NCI-H748 (cell line): Measurements from ENCODE around the gene TMEM209.
A peak's percentile ranks its signal among the peaks of the same experiment; 100 is the strongest.
"Not testable (repeated sequence)": the region's sequence is repeated elsewhere in the genome, so short reads cannot be mapped to it uniquely, and the experiment has no call there.

Source experiments
- DNase-seq: peaks from one replicate; lab custom pipeline; 2025; ENCODE audit not compliant: unreplicated experiment; lab: John Stamatoyannopoulos, UW

Gene TMEM209

DNA sequence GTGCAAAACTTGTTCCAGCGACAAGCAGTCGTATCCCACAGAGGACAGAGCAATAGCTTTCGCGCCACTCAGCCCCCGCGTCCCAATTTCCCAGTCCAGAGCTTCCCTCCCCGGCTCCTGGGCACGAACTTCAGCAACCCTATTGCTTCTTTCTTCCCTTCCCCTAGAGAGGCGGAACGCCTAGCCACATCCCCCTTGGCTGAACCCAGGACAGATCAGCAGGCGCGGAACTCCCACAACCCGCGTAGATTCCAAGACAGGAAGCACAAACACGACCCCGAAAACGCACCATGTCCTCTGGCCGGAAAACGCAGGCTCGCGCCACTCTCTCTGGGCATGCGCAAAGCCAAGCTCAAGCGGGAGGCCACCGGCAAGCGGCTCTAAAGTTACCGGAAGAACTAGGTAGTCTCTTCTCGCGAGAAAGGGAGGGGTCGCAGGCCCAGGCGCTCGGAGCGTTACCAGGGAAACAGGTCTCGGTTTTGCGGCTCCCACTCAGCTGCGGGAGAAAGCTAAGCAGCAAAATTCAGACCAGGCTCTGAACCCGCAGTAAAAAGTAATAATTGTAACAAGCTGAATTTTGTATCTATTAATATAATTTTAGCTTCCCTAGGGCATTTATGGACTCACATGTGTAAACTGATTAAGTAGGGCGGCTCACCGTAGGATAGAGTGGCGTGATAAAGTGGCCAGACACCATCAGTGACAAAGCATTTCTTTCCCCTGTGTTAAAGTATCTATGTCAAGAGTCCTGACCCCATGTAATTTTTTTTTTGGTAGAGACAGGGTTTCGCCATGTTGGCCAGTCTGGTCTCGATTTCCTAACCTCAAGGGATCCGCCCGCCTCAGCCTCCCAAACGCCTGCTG, at the start of gene TMEM209:
TMEM209 (minus strand) TSS at position 323 of the 864 bp plus-strand sequence; CDS start at position 292, 31 bp downstream.
- DNase-seq = peak; percentile 99

DNA sequence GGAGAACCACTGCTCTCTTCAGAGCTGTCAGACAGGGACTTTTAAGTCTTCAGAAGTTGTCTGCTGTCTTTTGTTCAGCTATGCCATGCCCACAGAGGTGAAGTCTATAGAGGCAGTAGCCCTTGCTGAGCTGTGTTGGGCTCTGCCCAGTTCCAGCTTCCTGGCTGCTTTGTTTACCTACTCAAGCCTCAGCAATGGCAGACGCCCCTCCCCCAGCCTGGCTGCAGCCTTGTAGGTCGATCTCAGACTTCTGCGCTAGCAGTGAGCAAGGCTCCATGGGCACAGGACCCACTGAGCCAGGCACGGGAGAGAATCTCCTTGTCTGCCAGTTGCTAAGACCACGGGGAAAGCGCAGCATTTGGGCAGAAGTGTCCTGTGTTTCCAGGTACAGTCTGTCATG, 49.3 kb upstream of the TMEM209 start:
- peak; percentile 14 for DNase-seq

DNA sequence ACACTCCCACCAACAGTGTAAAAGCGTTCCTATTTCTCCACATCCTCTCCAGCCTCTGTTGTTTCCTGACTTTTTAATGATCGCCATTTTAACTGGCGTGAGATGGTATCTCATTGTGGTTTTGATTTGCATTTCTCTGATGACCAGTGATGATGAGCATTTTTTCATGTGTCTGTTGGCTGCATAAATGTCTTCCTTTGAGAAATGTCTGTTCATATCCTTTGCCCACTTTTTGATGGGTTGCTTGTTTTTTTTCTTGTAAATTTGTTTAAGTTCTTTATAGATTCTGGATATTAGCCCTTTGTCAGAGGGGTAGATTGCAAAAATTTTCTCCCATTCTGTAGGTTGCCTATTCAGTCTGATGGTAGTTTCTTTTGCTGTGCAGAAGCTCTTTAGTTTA, 44.4 kb upstream of the TMEM209 start:
- DNase-seq = not testable (repeated sequence)

DNA sequence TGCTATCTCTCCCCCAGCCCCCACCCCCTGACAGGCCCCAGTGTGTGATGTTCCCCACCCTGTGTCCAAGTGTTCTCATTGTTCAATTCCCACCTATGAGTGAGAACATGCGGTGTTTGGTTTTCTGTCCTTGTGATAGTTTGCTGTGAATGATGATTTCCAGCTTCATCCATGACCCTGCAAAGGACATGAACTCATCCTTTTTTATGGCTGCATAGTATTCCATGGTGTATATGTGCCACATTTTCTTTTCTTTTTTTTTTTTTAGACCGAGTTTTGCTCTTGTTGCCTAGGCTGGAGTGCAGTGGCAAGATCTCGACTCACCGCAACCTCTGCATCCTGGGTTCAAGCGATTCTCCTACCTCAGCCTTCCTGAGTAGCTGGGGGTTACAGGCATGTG, 43.6 kb upstream of the TMEM209 start:
- not testable (repeated sequence) for DNase-seq

DNA sequence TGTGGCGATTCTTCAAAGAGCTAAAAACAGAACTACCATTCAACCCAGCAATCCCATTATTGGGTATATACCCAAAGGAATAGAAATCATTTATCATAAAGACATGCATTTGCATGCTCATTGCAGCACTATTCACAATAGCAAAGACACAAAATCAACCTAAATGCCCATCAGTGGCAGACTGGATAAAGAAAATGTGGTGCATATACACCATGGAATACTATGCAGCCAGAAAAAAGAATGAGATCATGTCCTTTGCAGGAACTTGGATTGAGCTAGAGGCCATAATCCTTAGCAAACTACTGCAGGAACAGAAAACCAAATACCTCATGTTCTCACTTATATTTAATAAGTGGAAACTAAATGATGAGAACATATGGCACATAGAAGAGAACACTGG, 41.3 kb upstream of the TMEM209 start:
- not testable (repeated sequence) for DNase-seq

DNA sequence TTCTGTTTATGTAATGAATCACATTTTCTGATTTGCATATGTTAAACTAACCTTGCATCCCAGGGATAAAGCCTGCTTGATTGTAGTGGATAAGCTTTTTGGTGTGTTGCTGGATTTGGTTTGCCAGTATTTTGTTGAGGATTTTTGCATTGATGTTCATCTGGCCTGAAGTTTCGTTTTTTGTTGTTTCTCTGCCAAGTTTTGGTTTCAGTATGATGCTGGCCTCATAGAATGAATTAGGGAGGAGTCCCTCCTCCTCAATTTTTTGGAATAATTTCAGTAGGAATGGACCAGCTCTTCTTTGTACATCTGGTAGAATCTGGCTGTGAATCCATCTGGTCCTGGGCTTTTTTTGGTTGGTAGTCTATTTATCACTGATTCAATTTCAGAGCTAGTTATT, 38.3 kb upstream of the TMEM209 start:
- not testable (repeated sequence) for DNase-seq

DNA sequence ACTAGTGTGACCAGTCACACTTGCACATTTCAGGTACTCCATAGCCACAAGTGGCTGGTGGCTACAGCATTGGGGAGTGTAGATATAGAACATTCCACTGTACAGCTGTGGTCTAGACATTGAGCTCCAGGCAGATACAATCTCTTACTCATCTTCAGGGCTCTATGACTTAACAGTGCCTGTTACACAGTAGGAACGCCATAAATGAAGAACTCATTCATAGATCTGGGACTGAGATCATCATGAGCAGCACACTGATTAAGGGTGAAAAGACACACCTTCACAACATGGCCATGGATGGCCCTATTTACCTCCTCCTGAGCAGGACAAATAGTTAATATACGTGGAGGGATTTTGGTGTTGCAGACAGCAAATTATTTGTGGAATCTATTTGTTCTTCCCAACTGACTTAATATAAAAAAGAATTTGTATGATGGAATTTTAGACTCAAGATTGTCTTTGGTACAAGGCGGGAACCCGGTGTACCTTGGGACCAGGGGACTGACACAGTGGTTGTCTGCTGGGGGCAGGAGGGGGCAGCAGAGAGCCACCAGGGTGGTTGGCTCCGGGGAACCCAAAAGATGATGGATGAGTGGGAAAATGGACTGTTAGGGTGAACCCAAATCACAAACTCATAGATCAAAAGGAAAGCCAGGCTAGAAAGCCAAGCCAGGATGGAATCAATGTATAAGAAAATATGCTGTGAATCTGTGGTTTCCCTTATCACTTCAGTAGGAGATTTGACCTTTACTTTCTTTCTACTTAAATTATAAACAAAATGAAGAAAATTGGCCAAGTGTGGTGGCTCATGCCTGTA, 37.2 kb upstream of the TMEM209 start:
- DNase-seq = peak; percentile 85

DNA sequence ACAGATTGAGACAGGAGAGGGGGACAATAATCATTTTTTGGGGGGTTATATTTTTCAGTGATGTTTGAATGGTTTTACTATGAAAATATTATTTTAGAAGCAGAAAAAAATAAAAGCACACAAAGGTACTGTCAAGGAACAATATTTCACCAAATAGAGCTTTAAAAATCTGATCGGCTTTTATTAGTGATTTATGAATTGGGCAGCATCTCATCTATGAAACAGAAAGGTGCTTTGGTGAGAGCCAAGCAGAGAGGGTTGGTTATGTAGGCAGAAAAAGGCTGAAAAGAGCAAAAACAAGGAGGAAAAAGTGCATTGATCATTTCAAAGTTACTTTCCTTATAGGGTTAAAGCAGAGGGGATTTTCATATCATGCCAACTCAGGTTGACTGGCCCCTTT, 35.0 kb upstream of the TMEM209 start:
- no peak for DNase-seq

DNA sequence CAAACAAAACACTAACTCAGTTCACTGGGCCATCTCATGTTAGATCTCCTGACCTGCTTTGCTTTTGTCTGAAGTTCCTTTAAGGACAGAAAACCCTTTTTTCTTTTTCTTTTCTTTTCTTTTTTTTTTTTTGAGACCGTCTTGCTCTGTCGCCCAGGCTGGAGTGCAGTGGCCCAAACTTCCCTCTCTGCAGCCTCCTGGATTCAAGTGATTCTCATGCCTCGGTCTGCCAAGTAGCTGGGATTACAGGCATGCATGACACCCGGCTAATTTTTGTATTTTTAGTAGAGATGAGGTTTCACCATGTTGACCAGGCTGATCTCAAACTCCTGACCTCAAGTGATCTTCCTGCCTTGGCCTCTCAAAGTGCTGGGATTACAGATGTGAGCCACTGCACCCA, 31.2 kb upstream of the TMEM209 start:
- DNase-seq = not testable (repeated sequence)

DNA sequence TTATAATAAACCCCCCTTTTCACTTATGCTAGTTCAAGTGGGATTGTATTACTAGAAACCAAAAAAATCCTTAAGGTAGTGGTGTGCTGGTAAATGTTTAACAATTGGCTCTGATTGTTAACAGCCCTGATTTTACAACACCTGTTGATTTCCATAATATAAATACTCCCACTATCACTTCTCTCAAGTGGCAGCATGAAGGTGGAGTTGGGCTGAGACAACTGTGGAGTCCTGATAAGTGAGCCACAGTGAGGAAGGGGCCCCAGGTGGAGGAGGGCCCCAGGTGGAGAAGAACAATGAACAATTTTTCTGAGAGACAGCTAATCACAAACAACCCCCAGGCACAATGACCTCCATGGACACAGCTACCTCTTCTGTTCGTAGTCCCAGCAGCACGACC, 28.9 kb upstream of the TMEM209 start:
- DNase-seq = no peak

DNA sequence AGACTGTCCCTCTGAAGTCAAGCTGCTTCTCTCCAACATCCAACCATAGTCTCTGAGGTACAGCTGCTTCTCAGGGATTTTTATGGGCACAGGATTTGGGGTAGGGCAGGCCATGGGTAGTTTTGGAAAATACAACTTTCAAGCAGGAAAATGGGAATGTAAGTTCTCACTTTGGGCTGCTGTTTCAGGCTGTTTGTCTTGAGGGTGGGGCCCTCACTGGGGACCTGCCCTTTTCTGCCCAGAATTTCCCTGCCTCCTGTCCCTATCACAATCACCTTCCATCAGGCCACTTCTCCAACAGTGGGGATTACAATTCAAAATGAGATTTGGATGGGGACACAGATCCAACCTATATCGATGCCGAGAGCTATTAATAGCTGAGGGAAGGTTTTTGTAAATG, 27.0 kb upstream of the TMEM209 start:
- no peak for DNase-seq

DNA sequence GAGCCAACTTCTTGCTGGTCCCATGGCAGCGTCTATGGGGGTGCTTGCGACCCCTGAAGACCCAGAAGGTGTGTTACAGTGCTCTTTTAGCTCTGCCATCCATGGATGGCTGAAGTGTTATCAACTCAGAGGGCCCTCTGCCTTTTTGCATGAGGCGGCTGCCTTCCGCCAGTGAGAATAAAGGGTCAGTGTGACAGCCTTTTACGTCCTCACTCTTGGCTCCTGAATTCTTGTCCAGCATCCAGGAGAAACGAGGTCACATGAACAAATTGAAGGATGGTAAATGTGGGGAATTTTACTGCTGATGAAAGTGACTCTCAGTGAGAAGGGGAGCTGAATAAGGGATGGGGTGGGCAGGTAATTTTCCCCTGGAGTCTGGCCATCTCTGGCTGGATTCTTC, 26.6 kb upstream of the TMEM209 start:
- DNase-seq = no peak

DNA sequence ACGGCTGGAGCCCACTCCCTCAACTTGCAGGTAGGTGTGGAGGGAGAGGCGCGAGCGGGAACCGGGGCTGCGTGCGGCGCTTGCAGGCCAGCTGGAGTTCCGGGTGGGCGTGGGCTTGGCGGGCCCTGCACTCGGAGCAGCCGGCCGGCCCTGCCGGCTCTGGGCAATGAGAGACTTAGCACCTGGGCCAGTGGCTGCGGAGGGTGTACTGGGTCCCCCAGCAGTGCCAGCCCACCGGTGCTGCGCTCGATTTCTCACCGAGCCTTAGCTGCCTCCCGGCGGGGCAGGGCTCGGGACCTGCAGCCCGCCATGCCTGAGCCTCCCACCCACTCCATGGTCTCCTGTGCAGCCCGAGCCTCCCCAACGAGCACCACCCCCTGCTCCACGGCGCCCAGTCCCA, 24.8 kb upstream of the TMEM209 start:
- not testable (repeated sequence) for DNase-seq

DNA sequence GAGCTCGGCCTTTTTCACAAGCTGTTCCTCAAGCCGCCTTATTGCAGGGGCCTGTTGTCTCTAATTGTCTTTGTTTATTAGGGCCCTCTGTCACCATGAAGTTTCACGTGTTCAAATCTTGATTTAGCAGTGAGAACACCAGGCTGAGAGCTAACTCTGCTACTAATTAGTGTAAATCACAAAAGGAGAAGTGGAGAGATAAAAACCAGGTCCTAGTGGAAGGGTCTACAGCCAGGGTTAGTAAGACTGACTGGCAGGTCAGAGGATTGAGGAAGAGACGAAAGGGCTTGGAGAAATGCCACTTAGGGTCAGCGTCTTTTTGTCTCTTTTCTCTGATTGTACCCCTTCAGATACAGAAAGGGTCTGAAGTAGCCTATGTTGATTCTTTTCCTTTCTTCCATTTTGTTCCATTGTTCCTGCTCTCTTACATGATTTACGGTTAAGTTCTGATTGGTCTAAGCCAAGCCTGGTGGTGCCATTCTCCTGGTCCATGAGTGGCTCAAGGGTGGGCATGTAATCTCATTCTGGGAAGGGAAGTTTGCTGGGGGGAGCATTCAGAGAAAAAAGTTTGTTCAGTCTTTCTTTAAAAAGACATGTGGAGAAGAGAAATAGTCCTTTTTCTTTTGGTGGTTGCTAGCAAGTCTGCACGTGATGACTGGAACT, 23.8 kb upstream of the TMEM209 start:
- no peak for DNase-seq

DNA sequence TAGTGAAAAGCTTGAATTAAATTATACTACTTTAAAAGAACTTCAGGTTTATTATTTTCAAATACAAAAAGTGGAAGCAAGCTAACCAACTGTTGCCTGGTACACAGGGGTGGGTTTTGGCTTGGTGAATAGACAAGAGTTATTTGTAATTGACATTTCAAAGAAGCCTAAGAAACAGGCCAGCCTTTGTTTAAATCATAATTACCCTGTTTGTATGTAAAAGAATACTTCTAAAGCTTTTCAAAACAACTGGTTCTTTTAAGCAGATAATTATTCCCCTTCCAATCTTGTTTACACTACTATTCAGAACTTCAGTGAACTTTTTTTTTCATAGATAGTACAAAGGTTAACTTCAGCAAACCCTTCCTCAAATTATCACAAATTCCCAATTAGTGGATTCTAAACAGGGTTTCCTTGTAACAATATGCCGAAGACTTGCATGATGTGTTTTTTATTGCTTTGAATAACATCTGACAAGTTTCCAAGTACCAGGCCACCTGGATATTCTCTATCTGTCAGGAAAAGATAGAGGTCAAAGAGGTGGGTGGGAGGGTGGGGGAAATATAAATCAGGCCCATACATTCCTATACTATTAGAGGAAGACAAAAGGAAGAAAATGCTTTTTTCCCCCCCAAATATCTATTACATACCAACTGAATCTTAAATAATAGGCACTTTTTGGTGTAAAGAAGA, 22.8 kb upstream of the TMEM209 start:
- peak; percentile 73 for DNase-seq

DNA sequence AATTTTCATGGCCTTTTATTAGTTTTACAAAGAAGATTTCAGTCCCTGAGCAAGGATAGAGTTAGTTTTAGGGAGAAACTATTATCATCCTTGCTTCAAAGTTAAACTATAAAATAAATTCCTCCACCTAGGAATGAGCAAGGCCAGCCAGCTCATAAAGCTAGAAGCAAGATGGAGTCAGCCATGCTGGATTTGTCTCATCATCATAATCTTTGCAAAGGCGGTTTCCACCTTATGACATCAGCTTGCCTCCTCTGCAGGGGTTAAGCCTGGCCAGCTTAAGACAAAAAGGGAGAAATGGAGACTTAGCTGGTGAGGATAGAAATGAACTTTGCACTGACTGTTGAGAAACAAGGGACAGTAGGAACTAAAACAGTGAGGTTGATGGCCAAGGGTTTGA, 21.1 kb upstream of the TMEM209 start:
- DNase-seq = no peak

DNA sequence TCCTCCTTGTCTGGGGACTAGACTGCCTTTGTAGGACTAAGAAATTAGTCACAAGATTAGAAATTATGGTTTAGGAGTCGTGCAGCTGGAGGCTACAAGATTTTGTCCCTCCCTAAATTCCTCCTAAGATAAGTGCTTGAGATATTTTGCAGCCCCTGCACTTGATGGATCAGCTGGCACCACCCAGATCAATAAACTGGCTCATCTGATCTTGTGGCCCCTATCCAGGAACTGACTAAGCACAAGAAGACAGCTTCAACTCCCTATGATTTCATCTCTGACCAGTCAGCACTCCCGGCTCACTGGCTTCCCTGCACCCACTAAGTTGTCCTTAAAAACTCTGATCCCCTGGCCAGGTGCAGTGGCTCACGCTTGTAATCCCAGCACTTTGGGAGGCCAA, 19.7 kb upstream of the TMEM209 start:
- not testable (repeated sequence) for DNase-seq

DNA sequence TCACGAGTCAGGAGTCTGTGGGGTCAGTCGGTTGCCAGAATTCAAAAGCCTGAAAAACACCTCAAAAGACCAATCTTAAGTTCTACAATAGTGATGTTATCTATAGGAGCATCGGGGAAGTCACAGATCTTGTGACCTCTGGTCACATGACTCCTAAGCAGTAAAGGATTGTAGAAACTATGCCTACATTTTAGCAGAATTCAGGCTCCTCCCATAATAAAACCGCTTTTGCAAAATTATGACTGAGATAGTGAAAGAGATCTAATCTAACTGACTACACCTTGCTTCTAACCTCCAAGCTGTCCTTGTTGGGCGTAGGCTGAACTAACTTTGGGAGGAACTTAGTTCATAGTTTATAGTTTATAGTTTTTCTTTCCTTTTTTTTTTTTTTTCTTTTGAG, 19.0 kb upstream of the TMEM209 start:
- DNase-seq = no peak

DNA sequence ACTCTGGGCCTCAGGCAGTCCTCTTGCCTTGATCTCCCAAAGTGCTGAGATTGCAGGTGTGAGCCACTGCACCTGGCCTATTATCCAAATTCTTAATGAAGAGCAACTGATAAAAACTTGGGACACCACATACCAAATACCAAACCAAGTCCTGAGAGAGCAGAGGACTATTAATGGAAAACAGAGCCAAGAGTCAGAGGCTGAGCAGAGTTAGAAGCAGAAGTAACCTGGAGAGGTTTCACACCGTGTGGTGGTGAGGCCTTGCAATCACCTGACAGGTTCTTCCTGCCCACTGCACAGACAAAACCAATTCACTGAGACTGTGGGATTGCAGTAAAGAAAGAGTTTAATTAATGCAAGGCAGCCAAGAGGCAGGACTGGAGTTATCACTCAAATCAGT, 18.4 kb upstream of the TMEM209 start:
- no peak for DNase-seq

DNA sequence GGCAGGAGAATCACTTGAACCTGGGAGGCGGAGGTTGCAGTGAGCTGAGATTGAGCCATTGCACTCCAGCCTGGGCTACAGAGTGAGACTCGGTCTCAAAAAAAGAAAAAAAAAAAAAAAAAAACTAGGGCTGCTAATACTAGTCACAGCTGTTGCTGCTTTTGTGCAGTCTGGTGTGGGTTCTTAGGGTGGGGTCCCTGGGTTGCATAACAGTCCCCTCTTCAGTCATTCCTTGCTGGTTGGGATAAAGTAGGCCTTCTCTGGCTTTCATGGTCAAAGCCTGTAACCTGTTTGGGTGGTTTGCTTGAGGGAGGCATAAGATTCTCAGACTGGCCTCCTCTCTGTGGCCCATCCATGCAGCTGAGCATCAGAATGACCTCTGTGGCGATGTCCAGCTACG, 16.5 kb upstream of the TMEM209 start:
- no peak for DNase-seq

DNA sequence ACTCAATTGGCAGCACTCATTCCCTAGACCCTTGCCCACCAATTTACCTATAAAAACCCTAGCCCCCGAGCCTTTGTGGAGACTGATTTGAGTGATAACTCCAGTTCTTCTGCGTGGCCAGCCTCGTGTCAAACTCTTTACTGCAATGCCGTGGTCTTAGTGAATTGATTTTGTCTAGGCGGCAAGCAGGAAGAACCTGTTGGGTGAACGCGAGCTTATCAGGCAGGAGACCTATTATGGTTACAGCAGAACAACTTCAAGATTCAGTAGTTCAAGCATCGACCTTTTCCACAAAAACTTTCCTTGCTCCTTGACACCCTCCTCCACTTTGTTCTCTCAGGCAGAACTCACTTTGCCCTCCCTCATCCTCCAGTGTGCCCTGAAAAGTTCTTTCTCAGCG, 14.7 kb upstream of the TMEM209 start:
- no peak for DNase-seq
